HEK293T (cell line): ENCODE results near the gene SHROOM4.

Experiments
- ARNT ChIP-seq: fragments of 450-650 bp; IDR thresholded peaks from 2 replicates; pipeline ENCODE4 v1.6.1; 2017; ENCODE audit warnings: mild to moderate bottlenecking
- BHLHE40 ChIP-seq: fragments of 450-650 bp; IDR thresholded peaks from 2 replicates; pipeline ENCODE4 v1.6.1; 2016; ENCODE audit warnings: mild to moderate bottlenecking, moderate library complexity, borderline replicate concordance
- ELF4 ChIP-seq: fragments of 450-650 bp; IDR thresholded peaks from 2 replicates; pipeline ENCODE4 v1.6.1; 2017; ENCODE audit warnings: antibody characterized with exemption
- FOXA1 ChIP-seq: fragments of 450-650 bp; IDR thresholded peaks from 2 replicates; pipeline ENCODE4 v1.6.1; 2016; ENCODE audit warnings: mild to moderate bottlenecking
- FOXK2 ChIP-seq: fragments of 450-650 bp; IDR thresholded peaks from 2 replicates; pipeline ENCODE4 v1.6.1; 2016; ENCODE audit warnings: mild to moderate bottlenecking
- FOXM1 ChIP-seq: fragments of 450-650 bp; IDR thresholded peaks from 2 replicates; pipeline ENCODE4 v1.6.1; 2017; ENCODE audit warnings: mild to moderate bottlenecking, borderline replicate concordance
- HDGF ChIP-seq: fragments of 450-650 bp; IDR thresholded peaks from 2 replicates; pipeline ENCODE4 v1.6.1; 2017; ENCODE audit warnings: antibody characterized with exemption, borderline replicate concordance
- SP1 ChIP-seq: fragments of 450-650 bp; IDR thresholded peaks from 2 replicates; pipeline ENCODE4 v1.6.1; 2017
- SUZ12 ChIP-seq: fragments of 450-650 bp; IDR thresholded peaks from 2 replicates; pipeline ENCODE4 v1.6.1; 2016; ENCODE audit warnings: mild to moderate bottlenecking
- ZNF384 ChIP-seq: fragments of 450-650 bp; IDR thresholded peaks from 2 replicates; pipeline ENCODE4 v1.6.1; 2016
- TF ChIP-seq, protein P1 (sequence below): fragments of 450-650 bp; IDR thresholded peaks from 2 replicates; pipeline ENCODE4 v1.6.1; 2016

DNA sequence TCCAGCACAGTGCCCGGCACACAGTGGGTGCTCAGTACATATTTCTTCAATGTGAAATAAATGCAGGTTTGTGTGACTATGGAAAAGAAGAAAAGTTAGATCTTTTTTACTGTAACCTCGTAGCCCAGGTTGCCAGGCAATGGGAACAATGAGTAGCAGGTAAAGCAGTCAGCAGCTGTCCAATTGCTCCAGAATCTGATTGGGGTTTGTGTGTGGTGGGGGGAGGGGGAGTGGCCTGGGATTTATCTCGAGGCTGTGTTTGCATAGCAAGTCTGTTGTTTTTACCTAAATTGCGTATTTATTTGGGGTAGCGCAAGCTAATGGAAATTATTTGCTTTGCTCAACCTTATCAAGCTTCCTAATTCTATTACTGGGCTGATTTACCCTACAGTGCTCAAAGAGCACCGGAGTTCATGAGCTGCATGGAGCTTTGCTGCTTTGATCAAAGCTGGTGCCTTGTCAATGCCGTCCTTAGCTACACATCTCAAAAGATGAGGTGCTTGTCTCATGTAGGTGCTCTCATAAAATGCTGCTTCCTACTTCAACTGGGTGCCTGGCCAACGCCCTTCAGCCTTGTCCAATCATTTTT is 198.3 kb downstream of the SHROOM4 start:
- TF ChIP-seq FOXA1 (no peak), SP1 (no peak), BHLHE40 (no peak), ARNT (no peak), FOXM1 (no peak), FOXK2 (no peak), SUZ12 (no peak), ELF4 (no peak), ZNF384 (no peak), HDGF (no peak)
- TF ChIP-seq, protein P1, sequence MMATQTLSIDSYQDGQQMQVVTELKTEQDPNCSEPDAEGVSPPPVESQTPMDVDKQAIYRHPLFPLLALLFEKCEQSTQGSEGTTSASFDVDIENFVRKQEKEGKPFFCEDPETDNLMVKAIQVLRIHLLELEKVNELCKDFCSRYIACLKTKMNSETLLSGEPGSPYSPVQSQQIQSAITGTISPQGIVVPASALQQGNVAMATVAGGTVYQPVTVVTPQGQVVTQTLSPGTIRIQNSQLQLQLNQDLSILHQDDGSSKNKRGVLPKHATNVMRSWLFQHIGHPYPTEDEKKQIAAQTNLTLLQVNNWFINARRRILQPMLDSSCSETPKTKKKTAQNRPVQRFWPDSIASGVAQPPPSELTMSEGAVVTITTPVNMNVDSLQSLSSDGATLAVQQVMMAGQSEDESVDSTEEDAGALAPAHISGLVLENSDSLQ = no peak
